Ammon's horn (tissue), 1 donor: Measurements from ENCODE around the gene P3H2.

Experiments
- DNase-seq: peaks from one replicate; pipeline ENCODE4 v3.0.0-alpha.2; 2016; ENCODE audit warnings: low spot score

The P3H2 gene

GRCh38 chr3:190124067-190124466, 3.4 kb upstream of the P3H2 start:
- no peak for DNase-seq

DNA sequence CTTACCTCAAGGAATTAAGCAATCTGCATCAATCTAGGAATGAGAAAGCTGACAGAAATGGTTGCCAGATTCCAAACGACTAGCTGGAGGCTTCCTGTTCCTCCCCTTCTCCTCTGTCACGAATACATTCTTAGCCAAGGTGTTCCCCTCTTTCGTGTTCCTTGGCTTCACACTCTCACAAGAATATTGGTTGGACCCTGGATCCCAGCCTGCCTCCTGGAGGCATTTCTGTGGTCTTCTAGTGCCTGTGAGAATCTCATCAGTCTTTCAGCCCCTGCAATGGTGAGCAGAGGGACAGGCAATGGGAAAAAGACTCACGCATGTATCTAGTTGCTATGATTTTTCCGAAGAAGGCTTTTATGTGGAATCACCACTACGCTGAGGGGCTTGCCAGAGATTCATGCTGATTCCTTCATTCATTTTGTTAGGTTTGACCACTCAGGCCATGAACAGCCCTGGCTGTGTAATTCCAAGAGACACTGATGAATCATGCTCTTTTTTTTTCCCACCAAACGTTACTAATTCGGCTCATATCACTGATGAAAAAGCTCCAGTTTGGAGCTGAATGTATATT, 1.6 kb upstream of the P3H2 start:
- no peak for DNase-seq

DNA sequence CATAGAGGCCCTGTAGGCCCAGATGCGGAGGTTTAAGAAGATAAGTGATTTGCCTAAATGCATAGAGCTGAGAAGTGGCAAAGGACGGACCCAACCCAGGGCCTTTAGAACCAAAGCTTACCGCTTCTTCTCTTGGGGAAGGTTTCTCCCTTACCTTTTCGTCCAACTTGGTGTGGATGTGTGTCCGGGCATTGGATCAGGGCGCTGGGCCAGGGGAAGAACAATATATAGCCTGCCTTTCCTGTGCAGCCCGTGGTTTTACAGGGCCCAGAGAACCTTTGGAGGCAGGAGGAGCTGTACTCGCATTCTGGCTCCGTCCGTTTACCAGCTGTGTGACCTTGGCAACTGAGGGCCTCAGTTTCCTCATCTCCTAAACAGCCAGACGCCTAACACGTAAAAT, 686 bp upstream of the P3H2 start:
- no peak for DNase-seq

GRCh38 chr3:190121061-190121377, 322 bp upstream of the P3H2 start:
- DNase-seq, result no peak

DNA sequence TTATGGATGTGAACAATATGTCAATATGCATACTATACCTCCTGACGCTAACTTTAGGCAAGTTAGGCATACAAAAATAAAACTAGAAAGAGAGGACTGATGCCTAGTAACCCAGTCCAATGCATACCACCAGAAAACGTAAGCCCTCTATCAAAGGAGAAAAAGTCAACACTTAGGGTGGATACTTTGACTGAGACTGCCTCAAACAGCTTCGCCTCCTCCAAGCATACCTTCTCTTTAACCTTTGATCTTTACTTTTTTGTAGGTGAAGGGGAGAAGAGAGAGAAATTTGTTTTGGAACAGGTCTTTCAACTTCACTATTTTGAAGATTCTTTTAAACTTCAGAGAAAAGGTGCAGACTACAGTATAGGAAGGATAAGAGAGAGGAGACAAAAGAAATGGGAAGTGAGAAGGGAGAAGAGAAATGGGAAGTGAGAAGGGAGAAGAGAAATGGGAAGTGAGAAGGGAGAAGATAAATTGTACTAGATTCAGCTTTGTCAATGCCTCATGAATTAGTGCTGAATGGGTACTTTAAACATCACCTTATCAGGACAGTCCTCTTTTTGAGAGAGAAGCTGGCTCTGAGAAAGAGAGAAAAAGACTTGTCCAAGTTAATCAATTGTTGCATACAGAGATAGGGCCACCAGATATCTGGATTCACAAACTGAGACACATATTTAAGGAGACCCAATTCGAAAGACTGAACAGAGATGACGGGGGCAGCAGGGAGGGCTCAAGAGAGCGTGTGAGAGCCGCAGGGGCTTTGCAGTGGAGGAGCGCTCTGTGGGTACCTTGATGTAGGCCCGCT, 1.0 kb downstream of the P3H2 start:
- DNase-seq, result peak; percentile 23

DNA sequence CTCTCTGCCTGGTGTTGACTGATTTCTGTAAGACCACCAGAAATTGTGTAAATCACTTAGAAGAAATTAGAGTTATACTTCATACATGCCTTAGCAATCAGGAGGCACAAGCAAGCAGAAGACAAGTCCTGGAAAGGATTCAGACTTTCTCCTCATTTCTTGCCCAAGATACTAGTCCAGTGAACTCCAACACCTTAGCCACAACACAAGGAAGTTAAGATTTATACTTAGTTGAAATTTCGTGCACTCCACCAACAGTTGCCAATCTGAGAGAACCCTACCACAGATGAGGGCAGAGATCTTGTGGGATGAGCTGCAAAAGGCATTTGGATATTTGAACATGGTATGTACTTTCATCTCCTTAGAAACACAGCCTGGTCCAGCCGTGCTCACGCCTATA, 2.3 kb downstream of the P3H2 start:
- DNase-seq, result no peak

GRCh38 chr3:190117981-190118380, 2.7 kb downstream of the P3H2 start:
- no peak for DNase-seq

DNA sequence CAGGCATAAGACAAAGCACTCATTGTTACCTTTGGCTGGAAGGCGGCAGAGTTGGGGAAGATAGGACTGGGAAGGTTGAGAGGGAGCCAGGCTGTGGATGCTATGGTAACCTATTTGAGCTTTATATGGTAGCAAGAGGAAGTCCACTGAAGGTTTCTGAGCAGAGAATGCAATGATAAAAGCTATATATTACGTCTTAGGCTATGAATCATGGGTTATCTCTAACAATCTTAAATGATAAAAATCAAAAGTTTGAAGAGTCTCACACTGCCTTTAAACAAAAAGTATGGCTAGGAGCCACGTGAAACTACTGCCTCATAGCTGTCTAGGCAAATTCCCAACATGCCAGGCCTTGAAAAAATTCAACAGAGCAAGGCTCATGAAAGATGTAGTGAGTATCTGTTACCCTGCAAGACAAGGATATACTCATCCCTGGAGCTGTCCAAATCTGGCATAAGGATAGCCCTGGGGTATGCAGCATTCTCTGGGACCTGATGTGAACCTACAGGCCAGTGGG, 4.1 kb downstream of the P3H2 start:
- DNase-seq, result no peak

DNA sequence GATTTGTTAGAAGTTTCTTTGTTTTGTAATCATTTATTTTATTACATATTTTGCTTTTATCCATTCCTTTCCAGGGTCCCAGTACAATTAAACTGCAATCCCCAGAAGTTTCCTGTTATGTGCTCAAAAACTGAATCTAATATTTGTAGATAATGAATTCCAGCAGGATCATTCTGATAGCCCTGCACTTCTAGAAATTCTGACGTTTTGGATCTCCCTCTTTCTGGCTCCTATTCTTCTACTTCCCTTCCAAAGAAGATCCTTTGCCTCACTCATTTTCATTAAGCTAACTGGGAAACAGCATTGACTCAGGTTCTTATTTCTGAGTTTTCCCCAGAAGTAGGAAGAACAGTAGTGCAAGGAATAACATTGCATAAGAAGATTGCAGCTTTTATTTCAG, 9.9 kb downstream of the P3H2 start:
- DNase-seq, result no peak

GRCh38 chr3:190109441-190109840, 11.3 kb downstream of the P3H2 start:
- no peak for DNase-seq

GRCh38 chr3:190108804-190109203, 11.9 kb downstream of the P3H2 start:
- no peak for DNase-seq

- no peak for DNase-seq
Observed at GRCh38 chr3:190105876-190106275, 14.8 kb downstream of the P3H2 start.

DNA sequence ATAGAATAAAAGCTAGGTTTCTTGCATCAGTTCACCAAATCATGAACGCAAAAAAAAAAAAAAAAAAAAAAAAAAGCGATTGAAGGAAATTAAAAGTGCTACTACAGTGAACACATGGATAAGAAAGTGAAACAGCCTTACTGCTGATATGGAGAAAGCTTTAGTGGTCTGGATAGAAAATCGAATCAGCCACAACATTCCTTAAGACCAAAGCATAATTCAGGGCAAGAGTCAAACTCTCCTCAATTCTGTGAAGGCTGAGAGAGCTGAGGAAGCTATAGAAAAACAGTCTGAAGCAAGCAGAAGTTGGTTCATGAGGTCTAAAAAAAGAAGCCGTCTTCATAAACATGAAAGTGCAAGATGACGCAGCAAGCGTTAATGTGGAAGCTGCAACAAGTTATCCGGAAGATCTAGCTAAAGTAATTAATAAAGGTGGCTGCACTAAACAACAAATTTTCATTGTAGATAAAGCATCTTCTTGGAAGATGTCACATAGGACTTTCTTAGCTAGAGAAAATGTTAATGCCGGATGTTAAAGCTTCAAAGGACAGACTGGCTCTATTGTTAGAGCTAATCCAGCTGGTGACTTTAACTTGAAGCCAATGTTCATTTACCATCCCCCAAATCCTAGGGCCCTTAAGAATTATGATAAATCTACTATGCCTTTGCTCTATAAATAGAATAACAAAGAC, 19.2 kb downstream of the P3H2 start:
- no peak for DNase-seq

DNA sequence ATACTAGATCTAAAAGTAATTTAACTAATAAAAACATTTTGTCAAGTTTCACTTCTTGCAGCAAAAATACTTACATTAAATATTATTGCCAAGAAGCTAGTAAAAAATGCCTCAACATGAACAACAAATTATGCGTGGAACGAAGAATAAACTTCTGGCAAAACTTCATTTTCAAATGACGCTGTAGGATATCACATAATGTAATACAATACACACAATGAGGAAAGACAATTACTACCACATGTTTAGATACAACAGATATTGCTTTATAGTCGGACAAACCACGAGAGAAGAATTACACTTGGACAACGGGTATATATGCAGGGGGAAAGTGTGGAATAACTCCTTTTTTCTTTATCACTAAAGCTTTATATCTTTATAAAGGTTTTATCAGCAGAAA, 21.6 kb downstream of the P3H2 start:
- no peak for DNase-seq

- no peak for DNase-seq
Observed at GRCh38 chr3:190097617-190098016, 23.1 kb downstream of the P3H2 start.

- no peak for DNase-seq
Observed at GRCh38 chr3:190097025-190097424, 23.7 kb downstream of the P3H2 start.

DNA sequence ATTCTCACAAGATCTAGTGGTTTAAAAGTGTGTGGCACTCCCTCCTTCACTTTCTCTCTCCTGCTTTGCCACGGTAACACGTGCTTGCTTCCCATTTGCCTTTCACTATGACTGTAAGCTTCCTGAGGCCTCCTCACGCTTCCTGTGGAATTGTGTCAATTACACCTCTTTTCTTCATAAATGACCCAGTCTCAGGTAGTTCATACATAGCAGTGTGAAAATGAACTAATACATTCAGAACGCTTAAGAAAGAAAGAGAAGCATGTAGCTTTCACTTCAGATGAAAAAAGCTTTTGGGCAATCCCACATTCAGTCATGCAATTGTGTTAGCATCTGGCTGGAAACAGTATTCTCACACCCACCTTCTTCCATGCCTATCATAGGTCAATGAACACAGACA, 24.4 kb downstream of the P3H2 start:
- DNase-seq, result no peak

GRCh38 chr3:190094160-190094718, 26.5 kb downstream of the P3H2 start:
- DNase-seq, result no peak

GRCh38 chr3:190092250-190092649, 28.4 kb downstream of the P3H2 start:
- DNase-seq, result no peak

DNA sequence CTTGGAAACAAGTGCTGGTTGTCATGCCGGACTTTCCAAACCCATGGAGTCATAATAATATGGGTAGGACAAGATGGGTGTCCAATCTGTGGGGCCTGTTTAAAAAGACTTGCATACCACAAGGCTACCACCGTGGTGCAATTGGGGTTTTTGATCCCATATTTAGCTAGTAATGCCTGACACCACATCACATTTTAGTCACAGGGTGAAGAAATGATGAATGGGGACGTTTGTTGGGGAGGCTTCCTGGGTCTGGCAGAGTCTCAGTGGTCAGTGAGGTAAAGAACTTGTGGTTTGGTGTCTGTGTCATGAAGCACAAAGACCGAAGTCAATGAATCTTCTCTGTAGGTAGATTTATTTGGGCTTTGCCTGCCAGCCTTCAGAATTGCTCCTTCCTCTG, 31.0 kb downstream of the P3H2 start:
- no peak for DNase-seq

GRCh38 chr3:190088890-190089289, 31.8 kb downstream of the P3H2 start:
- no peak for DNase-seq

GRCh38 chr3:190086191-190086590, 34.5 kb downstream of the P3H2 start:
- no peak for DNase-seq

- no peak for DNase-seq
Observed at GRCh38 chr3:190084983-190085382, 35.7 kb downstream of the P3H2 start.
